ENCODE results near the gene NAALADL2. TPM values are rescaled to one million over a fixed set of nuclear protein-coding genes. Genes with fewer than 3 reads are reported as not detected.

Gene NAALADL2
- polyA plus RNA-seq, 3 donors: not detected

GRCh38 chr3:175664911-175665310 lies 805.8 kb downstream of the NAALADL2 start:
- H3K36me3 Mint-ChIP-seq: no peaks in the 10 kb centered on the region
- H3K9me3 Mint-ChIP-seq: peaks cover 0 to 6% (median 2%) of the 10 kb centered on the region in 7 donors
- Histone ChIP-seq H3K27ac (ENCODE audit: low read depth in 1 of 2, low read length in 2 of 2) (no peak overlapping the region), H3K9me3 (replicated peaks in 1 of 2; ENCODE audit: control insufficient read depth in 1 of 2, insufficient read depth in 1 of 2, low read length in 2 of 2) (peaks cover 3 to 4% of the 10 kb centered on the region in 2 donors), H3K4me2 (replicated peaks; ENCODE audit: extremely low read depth, low read length, poor library complexity, severe bottlenecking) (no peak overlapping the region), H3K9ac (ENCODE audit: insufficient read depth, low read length, poor library complexity, severe bottlenecking) (no peak overlapping the region), H3K4me3 (replicated peaks in 1 of 3; ENCODE audit: low read depth in 2 of 3, low read length in 3 of 3) (no peak overlapping the region), H2AFZ (ENCODE audit: insufficient read depth, low read depth, low read length, poor library complexity, severe bottlenecking) (no peak overlapping the region), H3K4me1 (ENCODE audit: control insufficient read depth in 1 of 2, insufficient read depth in 2 of 2, low read length in 2 of 2) (no peaks in the 10 kb centered on the region), H3K36me3 (replicated peaks in 1 of 2; ENCODE audit: control insufficient read depth in 1 of 2, insufficient read depth in 2 of 2, low read length in 2 of 2) (no peaks in the 10 kb centered on the region), H4K20me1 (ENCODE audit: insufficient read depth, low read length) (no peaks in the 10 kb centered on the region), H3K79me2 (ENCODE audit: insufficient read depth, low read length) (no peaks in the 10 kb centered on the region), H3K27me3 (ENCODE audit: control insufficient read depth in 2 of 2, insufficient read depth in 2 of 2, low read length in 2 of 2) (no peaks in the 10 kb centered on the region)
- no peaks in the 10 kb centered on the region for H3K4me1 Mint-ChIP-seq
- no peak overlapping the region for H3K4me3 Mint-ChIP-seq
- no CpG with 5 or more reads among the region's 1 CpG for WGBS (ENCODE audit: insufficient coverage)
- intact Hi-C loops (cut with micrococcal nuclease): no loop called here
- no peak for DNase-seq
- TF ChIP-seq CTCF (IDR thresholded peaks at IDR 0.05): no peak
- H3K27me3 Mint-ChIP-seq (ENCODE audit: low read depth in 3 of 3): peaks cover 0 to 1% (median 0%) of the 10 kb centered on the region in 3 donors
- no peak overlapping the region for H3K27ac Mint-ChIP-seq

GRCh38 chr3:175668300-175668699 lies 809.2 kb downstream of the NAALADL2 start:
- Mint-ChIP-seq H3K4me1 (no peaks in the 10 kb centered on the region), H3K27ac (no peak overlapping the region), H3K36me3 (no peaks in the 10 kb centered on the region), H3K9me3 (peaks cover 0 to 5% (median 2%) of the 10 kb centered on the region in 7 donors), H3K4me3 (no peak overlapping the region), H3K27me3 (ENCODE audit: low read depth in 3 of 3) (peaks cover 0 to 1% (median 0%) of the 10 kb centered on the region in 3 donors)
- Histone ChIP-seq H4K20me1 (ENCODE audit: insufficient read depth, low read length) (no peaks in the 10 kb centered on the region), H2AFZ (ENCODE audit: insufficient read depth, low read depth, low read length, poor library complexity, severe bottlenecking) (no peak overlapping the region), H3K79me2 (ENCODE audit: insufficient read depth, low read length) (no peaks in the 10 kb centered on the region), H3K27me3 (ENCODE audit: control insufficient read depth in 2 of 2, insufficient read depth in 2 of 2, low read length in 2 of 2) (no peaks in the 10 kb centered on the region), H3K9me3 (replicated peaks in 1 of 2; ENCODE audit: control insufficient read depth in 1 of 2, insufficient read depth in 1 of 2, low read length in 2 of 2) (peaks cover 0 to 4% of the 10 kb centered on the region in 2 donors), H3K27ac (ENCODE audit: low read depth in 1 of 2, low read length in 2 of 2) (no peak overlapping the region), H3K36me3 (replicated peaks in 1 of 2; ENCODE audit: control insufficient read depth in 1 of 2, insufficient read depth in 2 of 2, low read length in 2 of 2) (no peaks in the 10 kb centered on the region), H3K4me3 (replicated peaks in 1 of 3; ENCODE audit: low read depth in 2 of 3, low read length in 3 of 3) (no peak overlapping the region), H3K4me2 (replicated peaks; ENCODE audit: extremely low read depth, low read length, poor library complexity, severe bottlenecking) (no peak overlapping the region), H3K4me1 (ENCODE audit: control insufficient read depth in 1 of 2, insufficient read depth in 2 of 2, low read length in 2 of 2) (no peaks in the 10 kb centered on the region), H3K9ac (ENCODE audit: insufficient read depth, low read length, poor library complexity, severe bottlenecking) (no peak overlapping the region)
- intact Hi-C loops (cut with micrococcal nuclease): no loop called here
- no peak for TF ChIP-seq CTCF (IDR thresholded peaks at IDR 0.05)
- no peak for DNase-seq
- WGBS (ENCODE audit: insufficient coverage): no CpG with 5 or more reads among the region's 1 CpG

All from CD14-positive monocyte (primary cell).